GM19023 (cell line): ENCODE data around the gene NT5E.

Experiments used
- ATAC-seq: cut with Tn5 transposase; IDR thresholded peaks from one replicate; pipeline ENCODE4 v1.9.1; 2021; ENCODE audit warnings: mild to moderate bottlenecking, moderate library complexity; ENCODE audit not compliant: unreplicated experiment

The NT5E gene

DNA sequence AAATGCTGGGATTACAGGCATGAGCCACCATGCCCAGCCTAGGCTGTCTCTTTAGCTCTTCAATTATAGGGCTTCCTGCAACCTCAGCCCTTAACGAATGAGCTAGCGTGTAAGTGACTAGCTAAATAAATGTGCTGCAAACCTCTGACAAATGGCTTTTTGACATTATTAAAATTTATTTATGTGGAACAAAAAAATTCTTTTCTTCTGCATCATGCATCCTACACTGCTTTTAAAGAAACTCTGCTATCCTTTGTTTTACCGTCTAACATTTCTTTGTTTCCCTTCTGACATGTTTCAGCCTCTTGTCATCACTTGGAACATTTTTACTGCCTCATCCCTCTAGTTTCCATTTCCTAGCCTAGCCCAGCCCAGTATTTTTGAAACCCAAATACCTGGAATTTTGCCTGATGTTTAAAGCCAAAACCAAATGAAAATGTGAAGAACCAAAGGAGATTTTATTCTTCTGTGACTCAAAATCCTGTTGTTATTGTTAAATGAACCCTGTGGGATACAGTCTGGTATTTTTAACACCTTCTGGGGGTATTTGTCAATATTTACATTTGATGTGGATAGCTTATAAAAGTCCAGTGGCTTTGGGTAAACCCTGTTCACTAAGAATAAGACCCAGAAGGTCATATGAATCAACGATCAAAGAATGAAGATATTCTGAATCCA lies 9.5 kb downstream of the NT5E start:
- no peak for ATAC-seq

DNA sequence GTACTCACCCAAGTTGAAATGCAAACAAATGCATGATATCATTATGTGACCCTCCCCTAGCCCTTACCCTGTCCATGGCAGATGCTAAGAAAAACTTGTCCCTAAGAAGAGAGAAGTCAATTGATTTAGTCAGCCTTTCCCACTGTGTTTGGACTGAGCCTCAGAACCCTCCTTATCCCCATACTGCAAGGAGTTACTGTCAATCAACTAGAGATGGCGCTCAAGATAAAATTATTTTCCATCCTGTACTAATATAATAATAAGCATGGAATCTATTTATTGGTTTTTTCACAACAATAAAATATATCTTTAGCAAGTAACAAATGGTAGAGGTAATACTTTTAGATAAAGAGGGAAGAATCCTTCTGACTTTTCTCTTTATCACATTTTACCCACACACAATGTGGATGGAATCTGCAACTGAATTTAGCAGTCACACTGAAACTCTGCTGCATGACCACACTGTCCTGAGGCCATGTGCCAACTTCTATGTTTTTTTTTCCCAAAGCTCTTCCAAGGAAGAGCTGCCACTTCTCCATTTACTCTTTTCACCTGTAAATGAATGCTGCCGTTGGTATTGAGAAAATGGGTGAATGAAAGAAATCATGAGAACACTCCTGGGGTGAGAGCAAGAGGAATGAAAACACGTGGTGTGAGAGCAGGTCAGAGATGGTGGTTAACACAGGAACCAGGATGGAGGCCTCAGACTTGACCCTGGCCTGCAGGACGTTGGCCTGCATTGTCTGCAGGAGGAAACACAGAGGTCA lies 10.5 kb downstream of the NT5E start:
- ATAC-seq: no peak

DNA sequence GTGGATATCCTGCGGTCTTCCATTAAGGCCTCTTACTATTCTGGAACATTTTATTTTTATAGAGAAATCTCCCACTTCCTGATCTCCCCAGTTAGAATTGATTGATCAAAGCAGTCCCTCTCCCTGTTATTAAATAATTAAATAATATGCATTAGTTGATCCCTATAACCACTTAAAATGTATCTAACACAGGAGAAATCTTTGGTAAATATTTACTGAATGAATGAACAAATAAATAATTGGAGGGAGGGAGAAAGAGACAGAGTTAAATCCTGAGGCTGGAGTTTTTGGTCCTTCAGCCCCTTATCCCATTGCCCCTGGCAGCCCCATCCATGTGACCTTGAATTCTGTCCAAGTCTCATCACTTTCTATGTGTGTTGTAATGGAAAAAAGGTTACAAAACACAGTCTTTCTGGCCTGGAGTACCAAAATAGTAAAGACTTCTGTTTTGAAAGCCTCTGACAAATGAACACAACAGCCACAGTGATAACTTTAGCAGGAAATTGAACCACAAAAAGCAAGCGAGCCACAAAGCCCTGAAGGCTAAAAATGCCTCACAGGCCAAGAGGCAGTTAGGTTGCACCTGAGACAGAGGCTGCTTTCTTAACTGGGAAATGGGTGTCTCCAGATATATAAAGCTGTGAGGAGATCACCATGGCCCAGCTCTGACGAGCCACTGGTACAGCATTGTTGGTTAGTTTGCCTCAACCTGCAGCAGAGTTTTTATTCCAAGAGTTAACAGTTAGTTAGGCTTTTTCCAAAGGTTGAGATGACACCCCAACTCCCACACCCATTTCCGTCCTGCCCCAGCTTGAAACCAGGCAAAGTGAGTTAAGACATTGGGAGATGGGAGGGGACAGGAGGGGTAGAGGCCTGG lies 11.3 kb downstream of the NT5E start:
- peak; percentile 74 for ATAC-seq

DNA sequence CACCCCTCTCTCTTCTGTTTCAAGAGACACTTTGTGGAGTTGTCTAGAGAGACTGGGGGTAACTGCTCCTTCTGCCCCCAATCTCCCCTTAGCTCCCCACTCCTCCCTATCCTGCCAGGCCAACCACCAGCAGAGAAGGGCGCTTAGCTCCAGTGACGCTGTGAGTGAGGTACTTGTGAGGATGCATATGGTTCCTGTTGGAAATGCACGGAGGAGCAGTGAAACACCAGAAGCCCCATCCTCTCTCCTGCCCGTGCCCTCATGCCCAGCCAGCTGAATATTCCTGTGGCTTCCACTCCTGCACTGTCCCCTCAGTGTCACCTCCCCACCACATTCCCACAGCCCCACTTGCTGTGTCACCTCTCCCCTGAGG lies 11.9 kb downstream of the NT5E start:
- ATAC-seq: peak; percentile 6

DNA sequence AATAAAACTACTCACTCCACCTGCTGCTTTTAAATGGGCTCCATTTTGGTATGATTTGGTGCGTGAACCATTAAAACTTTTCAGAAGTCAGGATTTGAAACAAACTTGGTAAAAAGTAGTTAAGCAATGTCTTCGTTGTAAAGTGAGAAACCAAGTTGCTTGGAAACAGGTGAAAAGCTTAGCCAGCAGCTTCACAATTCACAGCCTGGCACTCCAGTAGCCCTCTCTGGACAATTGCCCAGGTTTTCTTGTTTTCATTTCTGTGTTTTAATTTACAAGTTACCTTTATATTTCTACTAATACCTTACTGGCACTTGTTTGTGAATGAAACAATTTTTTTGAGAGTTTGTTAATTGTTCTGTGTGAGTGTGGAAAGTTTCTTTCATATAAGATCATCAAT lies 12.8 kb downstream of the NT5E start:
- ATAC-seq: no peak

DNA sequence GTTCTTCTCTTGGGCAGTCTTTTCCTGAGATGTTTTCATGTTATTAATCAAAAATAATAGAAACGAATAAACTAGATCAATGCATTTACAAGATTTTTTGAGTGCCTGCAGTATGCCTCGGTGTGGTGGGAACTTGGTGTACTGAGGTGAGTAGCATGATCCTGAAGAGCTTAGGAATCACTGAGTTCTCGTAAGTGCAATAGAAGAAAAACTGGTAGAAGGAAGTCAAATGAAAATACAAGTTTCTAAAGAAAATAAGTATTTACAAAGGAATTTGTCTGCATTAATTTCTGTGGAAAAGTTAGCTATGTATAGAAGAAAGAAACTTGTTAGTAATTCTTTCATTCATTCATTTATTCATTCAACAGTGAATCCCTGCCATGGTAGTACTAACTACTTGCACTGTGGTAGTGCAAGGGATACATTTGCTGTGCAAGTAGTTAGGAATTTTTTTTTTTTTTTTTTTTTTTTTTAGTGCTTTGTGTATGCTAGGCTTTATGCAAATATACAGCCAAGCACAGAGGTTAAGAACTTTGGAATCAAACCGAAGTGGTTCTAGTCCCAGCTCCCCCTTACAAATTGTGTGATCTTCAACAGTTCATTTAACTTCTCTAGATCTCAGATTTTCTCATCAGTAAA lies 13.9 kb downstream of the NT5E start:
- ATAC-seq: no peak

DNA sequence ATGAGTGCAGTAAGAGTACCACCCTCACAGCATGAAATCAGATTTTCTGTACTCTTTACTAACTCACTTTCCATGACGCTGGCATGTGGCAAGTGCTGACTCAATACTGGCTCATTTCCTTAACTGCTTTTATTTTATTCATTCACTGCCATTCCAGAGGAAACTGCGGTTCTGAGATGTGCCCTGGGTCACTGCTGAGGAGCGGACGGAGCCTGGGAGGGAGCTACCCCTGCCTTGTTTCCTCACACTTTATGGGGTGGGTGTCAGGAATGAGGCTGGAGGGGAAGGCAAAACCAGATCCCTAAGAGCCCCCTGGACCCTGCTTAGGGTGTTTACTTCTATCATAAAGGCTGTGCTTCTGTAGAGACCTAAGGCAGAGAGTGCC lies 14.4 kb downstream of the NT5E start:
- no peak for ATAC-seq

DNA sequence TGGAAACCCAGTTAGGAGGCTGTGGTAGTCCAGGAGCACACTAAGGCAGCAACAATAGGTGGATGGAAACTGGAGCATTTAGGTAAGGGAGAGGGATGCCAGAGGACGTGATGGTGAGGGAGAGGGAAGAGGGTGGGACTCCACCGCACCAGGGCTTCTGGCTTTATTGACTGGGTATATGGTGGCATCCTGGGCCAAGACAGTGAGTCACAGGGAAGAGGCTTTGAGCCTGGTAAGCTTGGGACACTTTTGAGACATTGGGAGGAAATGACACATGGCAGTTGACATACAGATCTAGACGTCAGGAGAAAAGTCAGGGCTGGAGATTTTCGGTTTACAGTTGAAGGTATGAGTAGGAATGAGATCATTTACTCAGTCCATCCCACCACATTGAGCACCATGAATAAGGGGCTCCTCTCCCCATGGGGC lies 14.9 kb downstream of the NT5E start:
- no peak for ATAC-seq

DNA sequence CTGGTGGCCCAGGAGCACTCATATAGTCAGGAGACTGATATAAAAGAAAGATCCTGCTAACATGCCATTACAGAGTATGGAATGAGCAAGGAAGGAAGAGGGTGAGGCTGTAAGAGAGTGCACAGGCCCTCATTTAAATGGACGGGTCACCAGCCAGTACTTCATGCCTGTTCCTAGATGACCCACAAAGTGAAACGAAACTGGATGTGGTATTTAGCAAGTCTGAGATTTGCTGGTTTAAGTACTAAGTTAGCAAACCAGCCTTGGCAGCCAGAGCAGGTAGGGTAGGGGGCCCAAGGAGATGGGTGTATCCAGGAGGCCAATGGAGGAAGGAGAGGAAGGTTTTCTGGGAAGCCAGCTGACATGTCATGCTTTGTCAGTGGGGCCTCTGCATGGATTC lies 15.9 kb downstream of the NT5E start:
- peak; percentile 51 for ATAC-seq

DNA sequence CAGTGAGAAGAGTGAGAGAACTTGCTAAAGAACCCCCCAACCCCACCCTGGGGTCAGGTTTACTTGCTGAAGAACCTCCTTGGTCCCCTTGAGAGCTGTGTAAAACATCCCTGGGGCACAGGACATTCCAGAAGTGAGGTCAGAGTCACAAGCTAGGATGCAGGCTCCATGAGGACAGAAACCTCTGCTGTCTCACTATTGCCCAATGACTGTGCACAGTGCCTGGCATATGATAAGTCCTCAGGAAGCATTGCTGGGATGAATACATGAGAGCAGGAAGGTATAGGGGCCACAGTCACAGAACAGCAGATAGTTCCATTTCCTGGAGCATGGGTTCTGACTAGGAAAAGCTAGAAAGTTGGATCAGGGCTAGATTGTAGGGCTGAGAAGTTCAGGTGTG lies 18.4 kb downstream of the NT5E start:
- ATAC-seq: no peak

DNA sequence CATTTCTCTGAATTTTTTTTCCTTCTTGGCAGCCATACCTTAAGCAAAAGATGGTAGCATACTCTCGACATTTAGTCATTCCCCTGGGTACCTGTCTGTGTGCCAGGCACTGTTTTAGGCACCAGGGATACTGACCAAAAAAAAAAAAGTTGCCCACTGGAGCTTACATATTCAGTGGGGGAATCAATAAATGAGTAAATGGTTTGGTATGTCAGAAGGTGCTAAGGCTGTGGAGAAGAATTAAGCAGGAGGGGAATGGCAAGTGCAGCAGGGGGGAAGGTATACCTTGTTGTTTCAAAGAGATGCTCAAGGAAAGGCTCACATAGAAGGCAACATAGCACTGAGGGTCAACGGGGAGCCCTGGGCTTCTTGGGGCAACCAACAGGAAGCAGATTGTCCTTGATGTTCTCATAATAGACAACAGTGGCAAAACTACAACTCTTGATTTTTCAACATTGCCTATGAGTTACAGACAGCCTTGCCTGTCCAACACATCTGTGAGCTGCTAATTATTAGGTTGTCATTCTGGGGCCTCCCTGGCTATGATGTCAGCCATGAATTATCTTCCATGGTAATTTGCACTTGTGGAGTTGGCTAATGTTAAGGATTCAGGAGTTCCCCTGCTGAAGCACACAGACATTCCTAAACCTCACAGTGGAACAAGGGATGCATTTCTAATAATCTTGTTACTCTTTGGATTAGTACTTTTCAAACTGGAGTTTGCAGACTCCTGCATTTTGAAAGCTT lies 19.6 kb downstream of the NT5E start:
- no peak for ATAC-seq

DNA sequence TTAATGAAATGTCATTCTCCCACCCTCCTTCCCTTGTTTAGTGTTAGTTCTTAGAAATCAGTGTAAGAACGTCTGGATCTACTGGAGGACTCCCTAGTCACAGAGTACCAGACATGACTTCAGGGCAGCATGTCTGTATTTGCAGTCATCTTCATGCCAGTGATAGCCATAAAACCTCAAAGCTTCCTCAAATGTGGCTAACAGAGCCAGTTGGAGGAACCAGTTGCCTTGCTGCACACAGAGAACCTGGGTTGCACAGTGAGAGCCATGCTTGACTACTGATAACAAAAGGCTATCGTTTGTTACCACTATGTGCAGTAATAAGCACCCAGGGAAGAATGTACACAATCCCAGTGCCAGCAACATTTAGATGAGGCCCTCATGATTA lies 20.1 kb downstream of the NT5E start:
- ATAC-seq: no peak

DNA sequence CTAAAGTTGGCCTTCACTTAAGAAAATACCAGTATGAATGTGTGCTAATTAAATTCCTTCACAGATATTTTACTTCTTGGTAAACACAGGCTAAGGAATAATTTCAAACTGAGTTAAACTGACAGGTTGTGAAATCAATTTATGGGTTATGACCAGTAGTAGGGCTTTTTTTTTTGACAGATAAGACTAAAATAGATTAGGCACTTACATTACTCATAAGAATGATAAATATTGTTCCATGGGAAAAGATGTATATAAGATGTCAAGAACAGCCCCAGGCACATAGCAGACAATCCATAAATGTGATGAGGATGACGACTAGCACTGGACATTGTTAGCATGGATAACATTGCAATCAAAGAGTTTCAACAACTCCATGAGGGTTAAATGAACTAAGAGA lies 22.9 kb downstream of the NT5E start:
- ATAC-seq: no peak

DNA sequence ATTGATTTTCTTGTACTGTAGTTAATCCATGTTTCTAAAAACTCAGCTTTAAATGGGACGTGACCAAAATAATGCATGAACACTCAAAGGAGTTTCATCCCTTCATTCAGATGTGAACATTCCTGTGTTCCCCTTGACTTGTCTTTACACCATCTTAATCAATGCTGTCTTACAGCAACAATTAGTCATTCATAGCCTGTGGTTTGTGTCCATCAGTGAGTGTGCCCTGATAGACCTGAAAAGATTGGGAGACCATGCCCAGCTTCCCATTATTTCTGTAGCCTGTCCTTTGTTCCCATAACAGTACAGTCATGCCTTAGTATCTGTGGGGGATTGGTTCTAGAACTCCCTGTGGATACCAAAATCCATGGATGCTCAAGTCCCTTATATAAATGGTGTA lies 23.9 kb downstream of the NT5E start:
- no peak for ATAC-seq

DNA sequence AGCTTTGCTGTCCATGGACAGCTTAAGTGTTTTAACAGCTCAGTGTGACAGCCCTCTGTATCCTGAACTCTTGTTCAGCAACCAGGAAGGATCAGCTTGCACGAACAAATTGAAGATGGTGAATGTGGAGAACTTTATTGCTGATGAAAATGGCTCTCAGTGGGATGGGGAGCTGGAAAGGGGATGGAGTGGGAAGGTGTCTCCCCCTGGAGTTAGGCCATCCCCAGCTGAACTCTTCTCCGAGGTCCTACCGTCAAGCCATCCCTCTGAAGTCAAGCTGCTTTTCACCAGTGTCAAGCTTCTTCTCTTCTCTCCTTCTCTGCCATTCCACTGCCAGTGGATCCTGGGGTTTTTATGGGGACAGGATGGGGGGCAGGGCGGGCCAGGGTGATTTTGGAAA lies 26.6 kb downstream of the NT5E start:
- ATAC-seq: no peak

DNA sequence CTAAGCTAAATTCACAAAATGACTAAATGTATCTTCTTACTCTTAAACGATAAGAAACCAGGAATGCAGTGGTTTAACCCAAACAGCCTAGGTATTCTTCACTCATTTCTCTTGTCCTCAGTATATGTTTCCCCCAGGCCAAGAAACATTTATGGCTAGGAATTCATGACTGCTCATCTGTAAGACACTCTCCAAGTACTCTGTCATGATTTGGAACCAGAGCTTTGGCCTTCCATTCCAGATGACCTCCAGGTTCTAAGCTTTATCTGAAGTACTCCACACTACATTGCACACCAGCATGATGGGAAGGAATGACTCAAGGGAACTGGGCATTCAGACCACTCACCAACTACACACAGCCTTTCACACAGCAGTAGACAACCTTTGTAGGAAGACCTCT lies 29.3 kb downstream of the NT5E start:
- ATAC-seq: no peak

DNA sequence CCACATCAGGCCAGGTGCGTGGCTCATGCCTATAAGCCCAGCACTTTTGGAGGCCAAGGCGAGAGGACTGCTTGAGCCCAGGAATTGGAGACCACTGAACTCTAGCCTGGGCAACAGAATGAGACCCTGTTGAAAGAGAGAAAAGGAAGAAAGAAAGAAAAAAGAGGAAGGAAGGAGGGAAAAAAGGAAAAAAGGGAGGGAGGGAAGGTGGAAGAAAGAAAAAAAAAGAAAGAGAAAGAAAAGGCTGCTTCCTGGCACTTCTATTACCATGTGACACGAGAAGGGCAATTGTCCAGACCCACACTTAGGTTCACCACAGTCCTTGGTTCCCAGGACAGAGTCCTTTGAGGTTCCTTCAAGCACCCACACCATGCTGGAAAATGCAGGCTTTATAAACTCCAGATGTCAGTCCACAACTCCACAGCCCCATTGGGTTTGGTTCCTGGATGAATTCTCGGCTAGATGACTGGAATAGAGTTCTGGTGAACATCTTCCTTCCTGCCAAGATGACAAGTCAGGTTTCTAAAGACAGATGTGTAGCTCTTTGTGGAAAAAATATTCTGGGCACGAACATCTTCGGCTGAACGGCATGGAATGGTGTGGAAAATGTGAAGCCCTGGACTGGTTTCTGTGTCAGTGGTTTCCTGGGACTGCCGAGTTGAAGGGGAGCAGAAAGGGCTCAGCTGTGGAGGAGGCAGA lies 32.5 kb downstream of the NT5E start:
- ATAC-seq: no peak

DNA sequence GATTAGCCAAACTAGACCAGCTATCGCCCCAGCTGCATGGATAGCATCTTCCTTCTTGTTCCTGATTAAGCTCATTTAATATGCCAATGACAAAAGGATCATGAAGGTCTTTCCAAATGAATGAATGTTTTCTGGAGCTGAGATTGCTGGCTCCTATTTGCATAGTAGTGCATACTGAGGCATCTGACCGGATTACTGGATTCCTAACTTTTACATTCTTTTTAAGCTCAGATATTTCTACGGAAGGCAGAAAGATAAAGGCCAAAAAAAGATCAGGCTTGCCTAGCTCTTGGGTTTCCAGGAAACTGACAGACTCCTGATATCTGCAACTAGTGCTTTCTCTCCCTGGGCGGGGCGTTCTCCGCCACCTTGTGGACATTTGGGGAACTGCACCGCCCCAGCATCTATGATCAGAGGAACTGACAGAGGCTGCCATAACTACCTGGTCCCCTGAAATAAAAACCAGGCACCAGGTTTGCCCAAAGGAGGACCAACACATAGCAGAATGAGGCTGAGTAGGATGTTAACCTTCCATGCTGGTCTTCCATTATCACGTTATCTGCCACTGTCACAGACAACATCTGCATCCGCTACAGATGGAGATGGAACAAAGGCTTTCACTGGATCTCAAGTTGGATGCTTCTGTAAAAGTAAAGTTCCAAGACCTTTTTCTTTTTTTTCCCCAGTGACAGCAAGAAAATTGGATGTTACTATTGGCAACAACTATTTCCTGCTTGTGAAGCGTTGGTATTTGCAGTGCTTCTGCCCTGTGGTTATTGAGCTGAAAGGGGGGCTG lies 33.2 kb downstream of the NT5E start:
- peak; percentile 93 for ATAC-seq

DNA sequence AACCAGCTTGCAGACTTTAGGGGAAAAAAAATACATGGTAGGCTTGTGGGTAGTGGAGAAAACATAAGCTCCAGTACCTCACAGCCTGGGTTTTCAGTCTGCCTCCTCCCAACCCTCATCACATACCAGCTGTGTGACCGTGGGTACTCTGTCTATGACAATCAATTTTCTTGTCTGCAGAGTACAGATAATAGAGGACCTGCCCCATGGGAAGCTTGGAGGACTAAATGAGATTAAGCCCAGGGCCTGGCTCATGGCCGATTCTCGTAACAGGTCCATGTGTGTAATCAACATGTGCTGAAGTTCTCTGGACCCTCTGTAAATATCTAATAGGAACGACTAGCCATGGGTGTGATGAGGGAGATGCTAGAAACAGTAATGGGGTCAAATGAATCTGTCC lies 34.0 kb downstream of the NT5E start:
- no peak for ATAC-seq
